Left ventricle myocardium superior (tissue), 1 donor: ENCODE results near the gene RAB31. TPM values are rescaled to one million over a fixed set of nuclear protein-coding genes. Genes with fewer than 3 reads are reported as not detected.

Experiments used
- ATAC-seq: fragments of 200-7000 bp; cut with Tn5 transposase; one replicate; pipeline ENCODE4 v1.9.1; 2020; ENCODE audit warnings: mild to moderate bottlenecking, moderate library complexity
- DNase-seq: peaks from one replicate; pipeline ENCODE4 v3.0.0-alpha.2; 2020
- intact Hi-C: fragments of 100-400 bp; cut with micrococcal nuclease; formaldehyde crosslinking; loops from one replicate; pipeline ENCODE4 v1.11.0; 2022
- total RNA-seq: library from RNA; stranded (reverse); fragmentation: NEBNext Ultra II Directional; extraction: Animal tissue kit (Norgen Biotek cat#: 25700); gene quantifications from one replicate; pipeline ENCODE4 v1.2.1, GENCODE V29; 2021
- donor health status: DM: no; HTN: yes; CAD: no; lungs with severe emphysema.

Gene RAB31
- total RNA-seq, 1 donor from 2014 or later, result 7.6 TPM

- intact Hi-C loops, result loop anchor here (10.0 kb wide), 1 partner anchor 65 kb away; no protein-coding TSS in a partner anchor
- ATAC-seq, result no peak
Measured at GRCh38 chr18:9709304-9709877, 1.3 kb downstream of the RAB31 start.

GRCh38 chr18:9710037-9710436 lies 1.9 kb downstream of the RAB31 start:
- ATAC-seq (no peak), DNase-seq (no peak)
- intact Hi-C loops, result no loop called here

More at GRCh38 chr18:9709304-9709877, 1.3 kb downstream of the RAB31 start:
- no peak for DNase-seq

DNA sequence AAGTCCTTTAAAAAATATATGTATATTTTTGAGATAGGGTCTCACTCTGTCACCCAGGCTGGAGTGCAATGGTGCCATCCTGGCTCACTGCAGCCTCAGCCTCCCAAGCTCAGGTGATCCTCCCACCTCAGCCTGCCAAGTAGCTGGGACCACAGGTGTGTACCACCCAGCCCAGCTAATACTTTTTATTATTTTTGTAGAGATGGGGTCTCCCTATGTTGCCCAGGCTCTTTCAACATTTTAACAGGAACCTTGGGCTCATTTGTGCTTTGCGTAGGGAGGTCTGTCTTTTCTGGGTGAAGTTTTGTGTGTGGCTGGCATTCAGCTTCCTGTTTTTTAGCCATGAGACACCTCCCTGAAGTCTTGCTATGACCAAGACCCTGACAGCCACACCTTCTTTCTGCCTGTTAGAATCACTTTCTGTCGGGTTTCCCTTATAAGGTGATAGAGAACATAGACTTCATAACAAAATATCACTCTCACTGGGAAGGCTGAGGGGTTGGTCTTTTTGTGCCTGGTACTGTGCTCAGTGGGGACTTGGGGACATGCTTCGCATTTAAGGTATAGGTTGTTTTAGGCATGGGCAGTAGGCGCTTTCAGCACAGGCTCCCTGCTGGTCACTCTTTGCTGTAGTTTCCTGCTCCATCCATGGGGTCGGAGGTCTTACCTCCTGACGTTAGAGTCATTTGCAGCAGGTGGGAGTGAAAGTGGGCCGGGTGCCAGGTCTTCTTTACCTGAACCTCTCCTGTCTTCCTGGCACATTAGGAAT lies 3.4 kb downstream of the RAB31 start:
- DNase-seq, result no peak
- ATAC-seq, result no peak
- intact Hi-C loops, result no loop called here

GRCh38 chr18:9712130-9712577 lies 4.1 kb downstream of the RAB31 start:
- ATAC-seq (no peak), DNase-seq (no peak)

DNA sequence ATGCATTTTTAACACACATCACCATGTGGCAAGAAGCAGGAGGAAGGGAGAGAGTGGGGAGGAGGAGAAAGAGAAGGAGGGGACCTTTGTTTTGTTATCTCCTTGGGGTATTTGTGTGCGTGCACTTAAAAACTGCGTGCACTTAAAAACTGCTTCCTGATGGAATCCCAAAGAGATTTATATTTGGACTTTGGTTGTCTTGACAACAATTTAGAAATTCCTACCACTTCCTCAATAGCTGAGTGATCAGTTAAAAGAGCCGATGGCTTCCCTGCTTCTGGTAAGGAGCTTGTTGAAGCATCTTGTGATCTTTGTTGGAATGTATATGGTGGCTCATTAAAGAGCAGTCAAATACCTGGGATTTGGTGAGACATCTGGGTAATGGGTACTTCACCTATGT lies 4.5 kb downstream of the RAB31 start:
- DNase-seq (no peak), ATAC-seq (no peak)
- intact Hi-C loops, result no loop called here

More at GRCh38 chr18:9712130-9712577, 4.1 kb downstream of the RAB31 start:
- intact Hi-C loops, result no loop called here

GRCh38 chr18:9714266-9715087 lies 6.4 kb downstream of the RAB31 start:
- ATAC-seq (no peak), DNase-seq (no peak)
- intact Hi-C loops, result no loop called here

DNA sequence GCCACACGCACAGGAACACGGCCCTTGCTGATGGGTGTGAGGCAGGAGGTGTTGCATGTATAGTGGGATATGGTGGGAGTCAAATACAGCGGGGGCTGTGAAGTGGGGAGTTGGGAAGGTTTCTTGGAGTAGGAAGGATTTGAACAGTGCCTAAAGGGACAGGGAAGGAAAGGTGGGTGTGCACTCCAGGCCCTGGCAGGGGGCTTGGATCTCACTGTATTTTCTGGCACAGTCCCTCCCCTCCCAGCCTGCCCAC lies 6.9 kb downstream of the RAB31 start:
- ATAC-seq, result no peak
- DNase-seq, result no peak
- intact Hi-C loops, result no loop called here

GRCh38 chr18:9715978-9716774 lies 8.1 kb downstream of the RAB31 start:
- intact Hi-C loops, result no loop called here
- ATAC-seq, result no peak
- no peak for DNase-seq

DNA sequence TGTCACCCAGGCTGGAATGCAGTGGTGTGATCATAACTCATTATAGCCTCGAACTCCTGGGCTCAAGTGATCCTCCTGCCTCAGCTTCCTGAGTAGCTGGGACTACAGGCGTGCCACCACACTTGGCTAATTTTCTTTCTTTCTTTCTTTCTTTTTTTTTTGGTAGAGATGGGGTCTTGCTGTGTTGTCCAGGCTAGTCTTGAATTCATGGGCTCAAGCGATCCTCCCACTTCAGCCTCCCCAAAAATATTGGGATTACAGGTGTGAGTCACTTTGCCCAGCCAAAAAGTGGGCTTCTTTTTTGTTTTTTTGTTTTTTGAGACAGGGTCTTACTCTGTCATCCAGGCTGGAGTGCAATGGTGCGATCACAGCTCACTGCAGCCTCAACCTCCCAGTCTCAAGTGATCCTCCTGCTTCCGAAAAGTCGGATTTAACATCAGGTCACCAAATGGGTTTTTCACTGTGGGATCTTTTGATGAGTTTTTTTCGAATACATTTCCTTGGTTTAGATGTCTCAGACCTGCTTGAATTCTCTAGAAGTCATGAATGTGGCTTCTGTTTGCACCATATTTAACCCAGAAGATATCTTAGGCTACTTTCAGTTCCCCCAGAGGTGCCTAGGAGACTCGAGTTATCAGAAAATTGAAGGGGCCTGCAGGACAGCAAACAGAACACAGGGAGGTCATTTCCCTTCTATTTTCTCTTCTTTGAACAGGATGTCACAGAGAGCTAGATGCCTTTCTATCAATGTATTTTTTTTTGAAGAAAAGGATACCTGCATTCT lies 8.9 kb downstream of the RAB31 start:
- ATAC-seq (no peak), DNase-seq (no peak)
- intact Hi-C loops, result no loop called here

GRCh38 chr18:9719421-9719981 lies 11.4 kb downstream of the RAB31 start:
- ATAC-seq, result peak; percentile 26
- intact Hi-C loops, result no loop called here

DNA sequence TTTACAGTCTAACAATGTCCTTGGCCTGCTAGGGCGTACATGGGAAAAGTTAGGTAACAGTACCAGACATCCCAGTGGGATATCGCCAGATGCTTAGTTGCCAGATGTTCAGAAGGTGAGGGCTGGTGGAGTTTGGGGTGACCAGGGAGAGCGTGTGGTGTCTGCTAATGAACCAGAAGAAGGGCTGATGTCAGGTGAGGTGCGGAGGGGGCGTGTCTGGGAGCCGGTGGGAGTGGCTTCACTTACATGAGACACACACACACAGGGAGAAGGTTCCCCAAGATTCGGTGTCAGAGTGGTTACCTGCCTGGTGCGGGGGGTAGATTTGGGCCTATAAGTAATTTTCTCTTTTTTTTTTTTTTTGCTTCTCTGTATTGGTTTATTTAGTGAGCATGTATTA lies 12.2 kb downstream of the RAB31 start:
- ATAC-seq (no peak), DNase-seq (no peak)
- intact Hi-C loops, result no loop called here

More at GRCh38 chr18:9719421-9719981, 11.4 kb downstream of the RAB31 start:
- no peak for DNase-seq

GRCh38 chr18:9721893-9722550 lies 13.9 kb downstream of the RAB31 start:
- ATAC-seq (no peak), DNase-seq (no peak)

DNA sequence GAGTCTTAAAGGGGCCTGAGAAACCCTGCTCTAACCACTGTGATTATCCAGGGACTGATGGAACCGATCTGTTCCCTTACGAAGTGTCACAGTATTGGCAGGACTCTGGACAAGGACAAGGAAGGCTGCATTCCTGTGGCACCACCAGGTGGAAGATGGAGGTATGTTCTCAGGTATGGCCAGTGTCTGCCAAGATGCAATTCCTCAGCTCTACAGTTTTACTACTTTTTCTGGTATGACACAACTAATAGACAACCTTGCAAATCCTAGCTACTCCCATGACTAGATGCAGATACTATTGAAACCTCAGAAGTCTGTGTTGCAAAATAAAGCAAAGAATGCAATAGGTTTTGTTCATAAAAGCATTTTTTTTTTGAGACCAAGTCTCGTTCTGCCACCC lies 14.6 kb downstream of the RAB31 start:
- peak; percentile 26 for ATAC-seq
- DNase-seq, result no peak
- intact Hi-C loops, result no loop called here

More at GRCh38 chr18:9721893-9722550, 13.9 kb downstream of the RAB31 start:
- intact Hi-C loops, result no loop called here

DNA sequence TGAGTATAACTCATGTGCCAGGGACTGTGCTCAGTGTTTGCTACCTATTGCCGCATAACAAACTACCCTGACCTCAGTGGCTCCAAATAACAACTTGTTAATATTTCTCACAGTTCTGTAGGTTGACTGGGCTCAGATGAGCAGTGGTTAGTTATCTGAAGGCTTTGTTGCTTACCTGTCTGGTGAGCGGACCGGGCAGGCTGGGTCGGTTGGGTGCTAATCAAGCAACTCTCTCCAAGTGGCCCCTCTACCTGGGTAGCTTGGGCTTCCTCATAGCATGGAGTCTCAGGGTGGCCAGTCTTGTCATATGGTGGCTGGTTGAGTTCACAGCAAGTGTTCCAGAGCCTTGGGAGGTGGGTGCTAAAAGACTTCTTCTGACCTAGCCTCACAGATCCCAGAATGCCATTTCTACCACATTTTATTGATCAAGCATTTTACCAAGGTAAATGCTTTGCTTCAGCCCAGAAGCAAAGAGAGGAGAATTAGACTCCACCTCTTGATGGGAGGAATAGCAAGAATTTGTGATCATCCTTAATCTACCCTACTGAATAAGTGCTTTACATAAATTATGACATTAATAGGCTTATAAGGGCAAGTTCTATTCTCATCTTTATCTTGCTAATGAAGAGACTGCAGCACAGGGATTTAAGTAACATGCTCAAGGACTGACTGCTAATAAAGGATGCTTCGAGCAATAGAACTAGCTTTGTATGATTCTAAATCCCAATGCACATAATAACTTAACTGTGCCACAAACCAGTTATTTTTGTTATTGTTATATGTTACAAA lies 16.9 kb downstream of the RAB31 start:
- DNase-seq (no peak), ATAC-seq (no peak)
- intact Hi-C loops, result no loop called here

DNA sequence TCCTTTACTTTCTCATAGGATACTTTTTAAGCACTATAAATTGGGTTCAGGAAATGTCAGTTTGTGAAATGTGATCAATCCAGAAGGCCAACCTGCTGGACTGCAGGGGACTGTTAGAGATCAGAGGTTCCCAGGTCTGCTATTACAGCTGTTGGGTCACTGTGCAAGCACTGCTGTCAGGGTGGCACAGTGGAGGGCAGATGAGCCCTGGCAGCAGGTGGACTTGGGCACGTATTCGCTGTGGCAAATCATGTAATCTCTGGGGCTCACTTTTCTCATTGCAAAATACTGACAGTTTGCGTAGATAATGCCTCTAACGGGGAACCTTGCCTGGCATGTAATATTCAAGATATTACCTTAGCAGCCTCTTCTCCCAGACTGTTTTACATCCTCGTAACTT lies 18.1 kb downstream of the RAB31 start:
- ATAC-seq (no peak), DNase-seq (no peak)
- intact Hi-C loops, result no loop called here

- ATAC-seq (no peak), DNase-seq (no peak)
- intact Hi-C loops, result no loop called here
Measured at GRCh38 chr18:9726936-9727335, 18.8 kb downstream of the RAB31 start.

GRCh38 chr18:9730786-9731185 lies 22.7 kb downstream of the RAB31 start:
- ATAC-seq, result no peak
- intact Hi-C loops, result no loop called here
- no peak for DNase-seq
